Measurements from ENCODE around the gene SDR42E2.
"Not testable (repeated sequence)": the region's sequence is repeated elsewhere in the genome, so short reads cannot be mapped to it uniquely, and the experiment has no call there.

SDR42E2 gene

DNA sequence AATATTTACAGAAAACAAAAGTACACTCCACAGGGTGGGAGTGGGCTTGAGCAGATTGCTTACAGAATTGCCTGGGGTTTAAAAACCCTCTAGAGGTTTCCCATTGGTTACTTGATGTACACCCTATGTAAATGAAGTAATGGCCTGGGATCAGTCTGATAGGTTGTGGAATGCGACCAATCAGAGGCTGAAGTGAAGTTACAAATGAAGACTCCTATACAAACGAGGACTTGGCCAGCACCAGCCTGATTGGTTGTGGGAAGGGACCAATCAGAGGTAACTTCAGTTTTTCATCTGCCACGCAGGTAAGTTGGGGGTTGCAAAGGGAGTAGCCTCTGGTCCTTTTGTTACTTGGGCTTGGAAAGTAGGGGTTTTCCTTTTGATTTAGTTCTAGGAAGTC, 52.6 kb downstream of the SDR42E2 start:
- no peak for DNase-seq

DNA sequence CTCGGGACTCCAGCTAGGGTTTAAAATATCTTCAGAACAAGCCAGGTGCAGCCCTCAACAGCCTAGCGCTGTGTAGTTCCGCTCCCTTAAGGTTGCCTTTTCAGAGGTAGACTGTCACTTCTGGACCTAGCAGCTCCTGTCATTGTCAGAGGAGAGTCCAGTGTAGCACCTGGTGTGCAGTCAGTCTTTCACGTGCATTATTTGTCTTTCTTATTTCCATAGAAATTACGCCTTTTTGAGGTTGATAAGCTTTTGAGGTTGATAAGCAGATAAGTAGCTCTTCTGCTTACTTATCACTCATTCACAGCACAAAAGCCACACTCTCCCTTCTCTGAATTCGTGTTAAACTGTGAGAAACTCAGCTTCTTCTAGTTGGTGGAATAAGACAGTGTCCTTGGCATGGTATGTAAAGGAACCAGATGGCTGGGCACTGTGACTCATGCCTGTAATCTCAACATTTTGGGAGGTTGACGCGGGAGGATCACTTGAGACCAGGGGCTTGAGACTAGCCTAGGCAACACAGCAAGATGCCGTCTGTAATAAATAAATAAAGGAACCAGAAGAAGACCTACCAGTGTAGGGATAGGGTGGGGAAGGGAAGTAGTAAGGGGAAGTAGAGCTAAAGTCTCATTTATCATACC, 54.0 kb downstream of the SDR42E2 start:
- DNase-seq: peak in 1 of 2 experiments; percentile 74

DNA sequence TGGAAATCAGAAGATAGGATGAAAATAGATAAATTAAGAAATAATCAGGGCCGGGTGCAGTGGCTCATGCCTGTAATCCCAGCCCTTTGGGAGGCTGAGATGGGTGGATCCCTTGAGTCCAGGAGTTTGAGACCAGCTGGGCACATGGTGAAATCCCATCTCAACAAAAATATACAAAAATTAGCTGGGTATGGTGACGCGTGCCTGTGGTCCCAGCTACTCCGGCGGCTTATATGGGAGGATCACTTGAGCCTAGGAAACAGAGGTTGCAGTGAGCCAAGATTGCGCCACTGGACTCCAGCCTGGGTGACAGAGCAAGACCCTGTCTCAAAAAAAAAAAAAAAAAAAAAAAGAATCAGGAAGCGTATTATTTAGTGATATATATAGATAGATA, 54.5 kb downstream of the SDR42E2 start:
- DNase-seq: not testable (repeated sequence)

DNA sequence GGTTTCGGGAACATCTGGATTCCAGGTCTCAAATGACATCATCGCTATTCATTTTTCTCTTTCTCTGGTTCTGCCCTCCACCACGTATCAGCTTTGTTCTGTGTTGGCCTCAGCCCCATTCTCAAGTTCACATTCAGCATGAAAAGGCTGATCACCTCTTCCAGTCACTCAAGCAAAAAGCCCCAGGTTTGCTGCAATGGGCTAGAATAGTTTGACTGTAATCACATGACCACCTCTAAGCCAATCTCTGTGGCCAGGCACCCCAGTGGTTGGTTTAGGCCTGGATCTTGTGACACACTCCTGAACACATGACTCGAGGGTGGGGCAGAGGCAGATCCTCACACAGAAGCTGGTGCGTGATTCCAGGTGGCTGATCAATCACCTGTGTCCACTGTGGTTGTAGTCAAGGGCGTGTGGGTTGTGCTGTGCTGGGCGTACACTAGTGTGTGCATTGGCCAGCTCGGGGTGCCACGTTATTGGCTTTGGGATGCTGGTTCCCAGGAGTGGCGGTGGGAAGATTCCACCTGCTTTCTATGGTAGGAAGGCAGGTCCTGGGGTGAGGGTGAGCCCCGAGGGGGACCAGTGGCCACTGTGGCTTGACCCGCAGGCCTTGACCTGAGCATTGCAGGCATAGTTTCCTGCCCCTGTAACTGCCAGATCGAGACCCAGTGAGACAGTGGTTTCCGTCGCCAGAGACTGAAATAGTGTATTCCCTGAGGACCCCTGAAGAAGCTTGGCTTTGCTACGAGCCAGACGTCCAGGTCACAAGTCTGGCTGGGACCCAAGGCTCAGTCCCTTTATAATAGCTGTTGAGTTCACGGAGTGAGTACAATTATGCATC, 55.8 kb downstream of the SDR42E2 start:
- DNase-seq: no peak

DNA sequence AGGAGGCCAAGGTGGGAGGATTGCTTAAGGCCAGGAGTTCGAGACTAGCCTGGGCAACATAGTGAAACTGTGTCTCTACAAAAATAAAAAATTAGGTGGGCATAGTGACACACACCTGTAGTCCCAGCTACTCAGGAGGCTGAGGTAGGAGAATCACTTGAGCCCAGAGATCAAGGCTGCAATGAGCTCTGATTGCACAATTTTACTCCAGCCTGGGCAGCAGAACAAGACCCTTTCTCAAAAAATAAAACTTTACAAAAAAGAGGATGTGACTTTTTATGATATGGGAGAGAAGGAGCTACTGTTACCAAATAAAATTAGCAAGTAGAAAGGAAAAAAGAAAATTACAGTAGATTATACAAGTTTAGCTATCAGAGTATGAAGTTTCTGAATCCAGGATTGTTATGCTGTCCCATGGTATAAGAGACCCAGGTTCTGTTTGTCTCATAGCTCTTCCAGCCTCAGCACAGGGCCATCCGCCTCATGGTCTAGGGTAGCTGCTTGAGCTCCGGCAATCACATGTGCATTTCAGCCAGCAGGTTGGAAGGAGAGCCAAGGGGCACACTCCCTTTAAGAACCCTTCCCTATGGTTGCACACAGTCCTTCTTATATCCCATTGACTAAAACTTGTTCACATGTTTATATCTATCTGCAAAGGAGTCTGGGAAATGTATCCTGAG, 57.2 kb downstream of the SDR42E2 start:
- DNase-seq: no peak

- no peak for DNase-seq
Measured at GRCh38 chr16:22220069-22220440, 57.7 kb downstream of the SDR42E2 start.

DNA sequence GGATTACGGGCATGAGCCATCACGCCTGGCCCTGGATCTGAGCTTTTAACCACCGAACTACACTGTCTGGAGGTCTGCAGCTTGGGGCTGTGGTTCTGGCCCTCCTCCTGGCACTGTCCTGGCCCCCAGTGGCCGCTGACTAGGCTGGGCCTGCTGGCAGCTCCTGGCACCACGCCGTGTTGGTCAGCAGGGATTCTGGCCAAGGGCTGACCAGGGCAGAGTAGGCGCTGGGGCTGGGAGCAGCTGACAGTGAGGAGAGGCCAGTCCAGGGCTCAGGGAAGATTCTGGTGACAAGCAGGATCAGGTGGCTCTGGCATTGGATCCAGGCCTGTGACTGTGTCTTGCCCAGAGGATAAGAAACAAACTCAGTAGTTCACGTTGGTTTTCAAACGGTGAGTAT, 58.4 kb downstream of the SDR42E2 start:
- peak; percentile 40 to 41 for DNase-seq

- DNase-seq: no peak
Measured at GRCh38 chr16:22222006-22222405, 59.7 kb downstream of the SDR42E2 start.

DNA sequence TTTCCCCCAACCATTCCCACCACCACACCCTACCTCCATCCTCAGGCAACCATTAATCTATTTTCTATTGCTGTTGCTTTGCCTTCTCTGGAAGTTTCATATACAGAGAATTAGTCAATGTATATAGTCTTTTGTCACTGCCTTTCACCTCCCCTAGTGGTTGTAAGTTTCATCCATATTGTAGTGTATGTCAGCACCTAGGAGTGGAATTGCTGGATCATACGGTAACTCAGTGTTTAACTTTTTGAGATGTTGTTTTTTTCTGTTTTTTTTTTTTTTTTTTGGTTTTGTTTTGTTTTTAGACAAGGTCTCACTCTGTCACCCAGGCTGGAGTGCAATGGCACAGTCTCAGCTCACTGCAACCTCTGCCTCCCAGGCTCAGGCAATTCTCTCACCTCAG, 60.7 kb downstream of the SDR42E2 start:
- DNase-seq: no peak

DNA sequence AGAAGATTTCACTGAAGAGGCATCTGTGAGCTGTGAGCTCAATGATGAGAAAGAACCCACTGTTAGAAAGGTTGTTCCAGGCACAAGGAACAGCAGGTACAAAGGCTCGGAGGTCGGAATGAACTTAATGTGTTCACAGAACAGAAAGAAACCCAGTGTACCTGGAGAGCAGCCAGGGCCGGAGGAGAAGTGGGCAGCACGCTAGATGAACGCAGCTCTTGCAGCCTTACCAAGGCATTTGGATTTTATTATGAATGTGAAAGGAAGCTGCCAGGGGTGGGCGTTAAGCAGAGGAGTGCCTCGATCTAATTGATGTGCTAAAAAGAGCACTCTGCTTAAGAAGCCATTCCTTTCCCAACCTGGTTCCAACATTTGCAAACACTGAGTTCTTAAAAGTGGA, 62.8 kb downstream of the SDR42E2 start:
- DNase-seq: no peak

GRCh38 chr16:22229889-22230288, 67.6 kb downstream of the SDR42E2 start:
- DNase-seq: no peak

DNA sequence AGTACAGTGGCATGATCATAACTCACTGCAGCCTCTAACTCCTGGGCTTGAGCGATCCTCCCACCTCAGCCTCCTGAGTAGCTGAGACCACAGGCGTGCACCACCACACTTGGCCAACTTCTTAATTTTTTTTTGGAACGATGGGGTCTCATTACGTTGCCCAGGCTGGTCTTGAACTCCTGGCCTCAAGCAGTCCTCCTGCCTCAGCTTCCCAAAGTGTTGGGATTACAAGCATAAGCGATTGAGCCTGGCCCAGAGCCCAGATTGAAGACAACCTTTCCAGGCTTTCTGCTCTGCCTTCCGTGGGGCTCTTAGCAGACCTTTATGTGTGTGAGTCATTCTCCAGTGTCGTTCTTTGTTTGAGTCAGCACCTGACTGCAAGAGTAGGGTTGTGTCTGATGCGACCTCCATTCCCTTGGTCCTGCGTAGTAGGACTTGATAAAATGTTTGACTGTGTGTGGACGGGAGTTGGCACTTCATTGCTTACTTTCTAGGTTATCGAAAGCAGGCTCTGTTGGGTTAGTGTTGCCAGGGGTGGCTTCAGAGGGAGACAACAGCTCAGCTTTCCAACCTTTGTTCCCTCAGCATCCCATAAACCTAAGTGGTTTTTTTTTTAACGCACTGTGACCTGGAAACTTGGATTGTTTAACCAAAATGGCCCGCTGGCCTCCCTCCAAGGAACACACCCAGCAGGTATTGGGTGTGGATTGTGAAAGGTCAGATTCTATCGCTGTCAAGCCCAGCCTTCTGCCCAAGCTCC, 70.2 kb downstream of the SDR42E2 start:
- DNase-seq: no peak

GRCh38 chr16:22233037-22233372, 70.7 kb downstream of the SDR42E2 start:
- DNase-seq: no peak

- no peak for DNase-seq
Measured at GRCh38 chr16:22235839-22236745, 73.8 kb downstream of the SDR42E2 start.

GRCh38 chr16:22239131-22239805, 77.0 kb downstream of the SDR42E2 start:
- no peak for DNase-seq

DNA sequence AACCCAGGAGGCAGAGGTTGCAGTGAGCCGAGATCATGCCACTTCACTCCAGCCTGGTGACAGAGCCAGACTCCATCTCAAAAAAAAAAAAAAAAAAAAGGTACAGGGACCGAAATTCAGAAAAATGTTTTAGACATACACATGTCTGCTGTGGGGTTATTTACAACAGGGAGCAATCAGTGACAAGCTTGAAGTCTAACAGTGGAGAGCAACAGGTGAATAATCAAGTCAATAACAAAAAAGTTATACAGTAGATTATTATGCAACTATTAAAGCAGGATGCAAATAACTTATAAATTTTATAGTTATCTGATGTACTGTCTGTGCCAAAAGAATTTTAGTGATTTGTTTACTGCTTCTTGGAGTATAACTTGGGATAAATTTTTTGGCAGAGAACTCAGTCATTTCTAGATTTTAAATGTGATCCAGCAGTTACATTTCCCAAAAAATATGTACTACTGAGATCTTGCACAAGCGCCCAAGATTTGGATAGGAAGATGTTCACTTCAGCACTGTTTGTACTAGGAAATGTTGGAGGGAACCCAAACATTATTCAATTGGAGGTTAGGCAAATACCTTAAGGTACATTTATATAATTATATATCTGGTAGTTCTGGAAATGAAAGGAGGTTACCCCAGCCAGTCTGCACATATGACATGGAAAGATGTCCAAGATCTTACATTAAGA, 77.9 kb downstream of the SDR42E2 start:
- no peak for DNase-seq

Data from cerebellar nuclear complex (tissue), 1 donor.